Hematopoietic multipotent progenitor cell treated with erythropoietin and hydrocortisone succinate and interleukin-3 and kit ligand, for 17 days (in vitro differentiated cells): ENCODE data around the gene ZNF500.

Experiments
- DNase-seq: peaks from one replicate; pipeline ENCODE4 v3.0.0-alpha.2; 2015; ENCODE audit warnings: low spot score

Gene ZNF500

DNA sequence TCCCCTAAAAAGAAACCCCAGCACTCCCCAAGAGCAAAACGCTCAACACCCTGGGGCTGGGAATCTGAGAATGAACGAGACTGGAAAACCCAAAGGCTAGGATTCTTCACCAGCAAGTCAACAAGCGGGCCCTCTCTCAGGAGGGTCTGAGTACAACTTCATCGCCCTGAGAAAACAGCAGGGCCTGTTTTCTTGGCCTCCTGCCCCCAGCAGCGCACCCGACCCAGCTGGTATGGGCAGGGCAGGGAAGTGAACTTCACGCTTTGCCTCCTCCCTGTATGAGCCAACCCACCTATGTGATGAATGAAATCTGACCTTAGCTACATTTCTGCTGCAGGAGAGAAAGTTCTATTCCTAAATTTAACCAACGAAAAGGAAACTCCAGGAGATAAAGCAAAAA lies 62.5 kb downstream of the ZNF500 start:
- DNase-seq: no peak

DNA sequence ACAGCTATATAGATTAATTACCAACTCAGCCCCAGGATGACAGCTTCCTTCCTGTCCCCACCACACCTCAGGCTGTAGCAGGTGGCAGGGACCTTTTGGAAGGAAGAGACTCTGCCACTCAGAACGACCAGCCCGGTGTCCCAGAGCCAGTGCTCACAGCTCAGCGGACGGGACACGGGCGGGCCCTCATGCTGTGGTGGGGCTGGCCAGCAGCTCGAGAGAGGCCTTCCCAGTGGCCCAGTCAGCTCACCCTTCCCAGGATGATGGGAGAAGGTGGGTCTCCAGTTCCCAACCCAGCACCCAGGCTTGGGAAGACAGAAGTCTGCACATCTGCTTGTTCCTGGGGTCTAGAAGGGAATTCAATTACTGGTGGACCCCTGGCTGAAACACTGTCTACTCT lies 63.1 kb downstream of the ZNF500 start:
- DNase-seq: no peak

DNA sequence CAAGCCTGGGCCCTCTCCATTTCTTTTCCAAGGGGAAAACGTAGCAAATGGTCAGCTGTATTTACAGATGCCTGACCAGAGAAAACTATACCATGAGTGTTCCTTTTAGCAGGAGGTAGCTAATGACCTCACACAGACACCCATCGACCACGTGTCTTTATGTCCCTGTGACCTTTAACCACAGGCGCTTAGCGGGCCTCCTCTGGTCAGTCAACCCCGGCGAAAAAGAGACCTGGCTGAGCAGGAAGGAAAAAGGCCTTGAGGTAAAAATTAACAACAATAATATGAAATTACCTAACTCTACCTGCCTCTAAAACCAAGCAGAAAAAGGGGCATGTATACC lies 64.5 kb downstream of the ZNF500 start:
- DNase-seq: no peak

DNA sequence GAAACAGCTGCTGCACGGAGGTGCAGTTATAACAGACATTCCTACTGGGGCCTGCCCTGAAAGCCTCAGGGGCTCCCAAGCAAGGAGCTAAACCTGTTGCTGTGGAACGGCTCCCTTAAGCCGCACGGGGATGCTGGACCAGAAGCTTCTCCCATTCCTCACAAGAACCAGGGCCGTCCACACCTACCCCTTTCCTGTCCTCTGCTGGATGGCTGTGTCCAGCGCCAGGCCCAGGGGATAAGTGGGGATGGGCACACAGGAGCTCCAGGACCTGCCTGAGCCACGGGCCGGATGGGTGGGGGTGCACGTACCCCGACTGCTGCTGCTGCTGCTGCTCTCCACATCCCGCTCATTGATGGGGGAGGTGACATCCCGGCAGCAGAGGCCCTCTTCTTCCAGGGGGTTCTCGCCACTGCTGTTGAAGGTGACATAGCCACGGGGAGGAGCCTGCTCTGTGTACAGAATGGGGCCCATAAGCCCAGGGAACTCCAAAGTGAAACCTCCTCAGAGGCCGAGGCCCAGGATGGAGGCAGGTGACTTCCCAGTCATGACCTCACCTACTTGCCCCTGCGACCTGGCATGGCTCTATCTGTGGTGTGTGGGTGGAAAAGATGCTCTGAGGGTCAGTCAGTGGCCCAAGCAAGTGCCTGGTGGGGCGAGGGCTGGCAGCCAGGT lies 65.0 kb downstream of the ZNF500 start:
- DNase-seq: no peak

DNA sequence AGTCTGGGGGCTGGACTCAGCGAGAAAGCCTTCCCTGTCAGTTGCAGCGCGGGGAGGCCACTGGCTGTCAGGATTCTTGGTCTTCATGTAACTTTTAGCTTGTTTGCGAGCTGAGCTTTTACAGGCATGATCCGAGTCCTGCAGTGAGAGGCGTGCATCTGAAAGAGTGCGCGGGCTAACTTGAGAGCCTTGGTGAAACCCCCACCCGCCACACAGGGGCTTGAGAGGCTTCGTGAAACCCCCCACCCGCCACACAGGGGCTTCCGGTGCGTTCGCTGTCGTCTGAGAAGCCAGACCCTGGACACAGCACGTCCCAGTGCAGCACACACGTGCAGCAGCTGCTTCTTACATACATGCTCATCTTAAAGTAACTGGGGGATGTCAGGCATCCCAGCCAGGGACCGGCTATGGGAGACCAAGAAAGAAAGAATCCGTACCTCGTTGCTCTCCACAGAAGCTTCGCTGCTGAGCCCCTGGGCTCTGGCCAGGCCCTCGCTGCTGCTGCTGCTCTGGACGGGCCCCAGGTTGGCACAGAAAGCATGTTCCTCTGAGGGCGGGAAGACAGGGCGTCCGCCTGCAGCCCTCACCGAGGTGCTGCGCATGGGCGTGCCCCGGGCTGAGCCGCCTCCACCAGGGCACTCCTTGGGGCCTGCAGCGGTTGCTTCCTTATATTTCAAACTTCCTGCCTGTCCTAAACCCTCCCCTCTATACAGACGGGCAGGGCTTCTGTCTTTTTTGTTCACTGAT lies 65.8 kb downstream of the ZNF500 start:
- no peak for DNase-seq

DNA sequence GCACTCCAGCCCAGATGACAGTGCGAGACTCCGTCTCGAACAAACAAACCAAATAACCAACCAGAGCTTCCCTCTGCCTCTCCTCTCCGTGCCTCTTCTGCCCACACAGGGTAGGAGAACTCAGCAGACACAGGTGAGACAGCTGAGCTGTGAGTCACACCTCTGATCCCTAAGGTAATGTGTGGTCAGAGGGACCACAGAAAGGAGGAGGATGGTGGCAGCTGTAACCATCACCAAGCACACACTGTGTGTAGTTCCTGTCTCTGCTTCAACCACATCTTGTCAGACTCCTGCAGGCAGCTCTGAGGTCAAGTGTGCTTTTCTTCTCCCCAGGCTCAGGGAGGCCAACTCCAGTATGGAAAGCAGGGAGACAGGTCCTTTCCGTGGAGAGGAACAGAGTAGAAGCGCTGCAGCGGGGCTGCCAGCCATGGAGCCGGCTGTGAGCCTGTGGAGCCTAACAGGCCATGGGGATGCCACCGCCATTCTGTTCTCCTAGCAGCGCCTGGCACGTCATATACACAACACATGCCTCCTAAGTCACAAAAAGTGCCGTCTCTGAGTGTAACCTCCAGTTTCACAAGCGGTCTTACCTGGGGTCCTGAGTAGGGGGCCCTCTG lies 66.5 kb downstream of the ZNF500 start:
- DNase-seq: no peak

DNA sequence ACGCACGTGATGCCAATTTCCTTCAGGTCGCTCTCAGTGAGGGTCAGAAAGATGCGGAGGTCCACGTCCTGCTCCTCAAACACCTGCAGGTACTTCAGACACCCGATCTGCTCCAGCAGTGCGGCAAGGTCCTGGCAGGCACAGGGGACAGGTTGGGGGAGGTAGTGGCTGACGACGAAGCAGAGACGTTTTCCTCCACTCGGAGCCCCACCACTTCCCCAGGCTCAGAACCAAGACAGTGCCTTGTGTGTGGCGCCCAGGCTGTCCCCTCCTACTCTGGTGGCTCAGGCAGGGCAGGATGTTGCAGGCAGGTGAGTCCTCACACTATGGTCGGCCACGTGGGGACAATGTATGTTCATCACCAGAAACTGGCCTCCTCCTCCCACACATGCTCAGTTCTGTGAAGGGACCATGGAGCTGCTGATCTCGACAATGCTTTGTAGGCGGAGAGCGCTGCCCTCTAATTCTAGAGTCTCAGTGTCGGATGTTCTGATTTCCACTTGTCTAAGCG lies 67.9 kb downstream of the ZNF500 start:
- no peak for DNase-seq

DNA sequence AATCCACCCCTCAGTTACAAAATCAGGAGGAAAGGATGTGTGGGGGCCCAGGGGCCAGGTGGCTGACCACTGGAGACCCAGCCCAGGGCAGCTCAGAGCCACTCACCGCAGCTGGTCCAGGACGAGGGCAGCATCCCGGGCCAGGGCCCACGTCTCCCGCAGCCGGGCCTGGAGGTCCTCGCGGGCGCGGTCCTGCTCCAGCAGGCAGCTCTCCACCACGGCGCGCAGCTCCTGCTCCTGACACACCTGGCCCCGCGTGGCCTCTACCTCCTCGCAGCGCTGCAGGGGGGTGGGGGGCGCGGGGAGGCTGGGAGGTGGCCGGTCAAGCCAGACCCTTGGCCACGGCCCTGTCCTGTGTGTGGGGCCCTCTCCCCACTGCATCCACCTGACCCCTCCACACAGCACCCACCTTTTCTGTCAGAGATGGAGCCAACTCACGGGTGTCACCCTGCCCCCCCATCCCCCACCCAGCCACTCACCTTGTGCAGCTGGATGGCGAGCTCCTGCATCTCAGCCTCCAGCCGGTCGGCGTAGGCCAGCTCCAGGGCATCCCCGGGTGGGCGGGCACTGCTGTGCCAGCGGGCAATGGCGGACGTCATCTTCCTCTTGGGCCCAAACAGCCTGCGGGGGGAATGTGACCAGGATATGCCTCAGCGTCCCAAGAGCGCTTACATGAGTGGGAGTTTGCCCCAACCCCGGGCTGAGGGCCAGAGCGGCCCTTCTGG lies 68.5 kb downstream of the ZNF500 start:
- no peak for DNase-seq
